ENCODE measurements around the gene SETDB2.

The SETDB2 gene

DNA sequence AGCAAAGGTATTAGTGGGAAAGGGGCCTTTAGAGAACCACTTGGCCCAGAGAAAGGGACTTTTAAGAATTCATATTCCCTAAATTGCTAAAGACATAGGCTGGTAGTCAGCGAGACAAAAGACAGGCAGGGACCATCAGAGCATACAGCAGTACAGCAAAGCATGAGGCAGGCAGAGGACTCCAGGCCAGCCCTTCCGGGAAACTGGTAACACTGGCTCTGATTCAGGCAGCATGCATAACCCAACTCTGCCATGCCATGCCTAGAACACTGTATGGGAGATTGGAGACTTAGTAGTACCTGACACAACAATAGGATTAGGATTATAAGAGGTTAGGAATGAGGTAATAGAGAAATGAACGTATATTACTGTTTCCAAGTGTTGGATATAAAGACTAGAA is 35.1 kb upstream of the SETDB2 start:
- no peak overlapping the region for H3K4me3 Mint-ChIP-seq
- TF ChIP-seq, protein P1, sequence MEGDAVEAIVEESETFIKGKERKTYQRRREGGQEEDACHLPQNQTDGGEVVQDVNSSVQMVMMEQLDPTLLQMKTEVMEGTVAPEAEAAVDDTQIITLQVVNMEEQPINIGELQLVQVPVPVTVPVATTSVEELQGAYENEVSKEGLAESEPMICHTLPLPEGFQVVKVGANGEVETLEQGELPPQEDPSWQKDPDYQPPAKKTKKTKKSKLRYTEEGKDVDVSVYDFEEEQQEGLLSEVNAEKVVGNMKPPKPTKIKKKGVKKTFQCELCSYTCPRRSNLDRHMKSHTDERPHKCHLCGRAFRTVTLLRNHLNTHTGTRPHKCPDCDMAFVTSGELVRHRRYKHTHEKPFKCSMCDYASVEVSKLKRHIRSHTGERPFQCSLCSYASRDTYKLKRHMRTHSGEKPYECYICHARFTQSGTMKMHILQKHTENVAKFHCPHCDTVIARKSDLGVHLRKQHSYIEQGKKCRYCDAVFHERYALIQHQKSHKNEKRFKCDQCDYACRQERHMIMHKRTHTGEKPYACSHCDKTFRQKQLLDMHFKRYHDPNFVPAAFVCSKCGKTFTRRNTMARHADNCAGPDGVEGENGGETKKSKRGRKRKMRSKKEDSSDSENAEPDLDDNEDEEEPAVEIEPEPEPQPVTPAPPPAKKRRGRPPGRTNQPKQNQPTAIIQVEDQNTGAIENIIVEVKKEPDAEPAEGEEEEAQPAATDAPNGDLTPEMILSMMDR (IDR thresholded peaks at IDR 0.05), result no peak
- H3K36me3 Mint-ChIP-seq (ENCODE audit: low read depth), result peaks cover 25% of the 10 kb centered on the region
- H3K4me1 Mint-ChIP-seq, result no peaks in the 10 kb centered on the region
- no peak for DNase-seq
- peak overlapping the region; percentile 9 for H3K27ac Mint-ChIP-seq
- H3K9me3 Mint-ChIP-seq, result peaks cover 26% of the 10 kb centered on the region
- H3K27me3 Mint-ChIP-seq (ENCODE audit: low read depth, poor library complexity), result no peaks in the 10 kb centered on the region

DNA sequence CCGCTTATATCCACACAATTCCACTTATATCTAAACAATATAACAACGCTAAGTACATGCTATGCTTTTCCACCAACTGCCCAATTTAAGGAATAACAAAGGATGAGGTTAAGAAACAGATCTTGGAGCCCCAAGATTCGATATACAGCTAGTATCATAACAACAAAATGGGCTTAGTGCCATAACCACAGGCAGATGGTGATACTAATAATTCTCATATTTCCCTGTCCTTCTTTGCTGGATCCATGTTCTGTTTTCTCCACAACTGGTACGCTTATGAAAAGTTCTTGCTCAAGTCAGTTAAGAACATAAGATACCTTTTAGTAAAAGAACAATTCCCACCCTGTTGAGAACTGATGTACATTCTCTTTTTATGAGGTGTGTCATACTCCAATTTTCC is 34.1 kb upstream of the SETDB2 start:
- TF ChIP-seq, protein P1 (IDR thresholded peaks at IDR 0.05), result no peak
- Mint-ChIP-seq H3K36me3 (ENCODE audit: low read depth) (peaks cover 15% of the 10 kb centered on the region), H3K27me3 (ENCODE audit: low read depth, poor library complexity) (no peaks in the 10 kb centered on the region), H3K9me3 (peaks cover 16% of the 10 kb centered on the region), H3K27ac (no peak overlapping the region), H3K4me1 (no peaks in the 10 kb centered on the region), H3K4me3 (no peak overlapping the region)
- no peak for DNase-seq

DNA sequence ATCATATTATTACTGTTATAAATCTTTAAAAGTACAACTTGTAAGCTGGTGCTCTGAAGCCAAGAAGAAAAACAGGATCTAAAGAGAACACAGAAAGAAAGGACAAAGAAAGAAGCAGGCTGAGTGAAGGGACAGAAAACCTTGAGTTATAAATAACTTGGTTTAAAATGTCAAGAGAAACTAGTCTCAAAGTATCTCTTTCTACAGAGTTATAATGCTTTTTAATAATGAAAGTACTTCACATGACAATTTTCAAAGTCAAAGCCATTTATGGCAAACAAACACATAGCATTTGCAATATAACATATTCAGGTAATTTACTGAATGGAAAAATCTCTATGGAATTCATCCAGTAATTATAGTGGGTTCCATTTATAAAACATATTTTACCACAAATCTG is 33.6 kb upstream of the SETDB2 start:
- no peaks in the 10 kb centered on the region for H3K27me3 Mint-ChIP-seq (ENCODE audit: low read depth, poor library complexity)
- no peak overlapping the region for H3K27ac Mint-ChIP-seq
- no peak overlapping the region for H3K4me3 Mint-ChIP-seq
- DNase-seq, result no peak
- TF ChIP-seq, protein P1 (IDR thresholded peaks at IDR 0.05), result no peak
- H3K9me3 Mint-ChIP-seq, result peaks cover 11% of the 10 kb centered on the region
- H3K36me3 Mint-ChIP-seq (ENCODE audit: low read depth), result peaks cover 11% of the 10 kb centered on the region
- H3K4me1 Mint-ChIP-seq, result no peaks in the 10 kb centered on the region

DNA sequence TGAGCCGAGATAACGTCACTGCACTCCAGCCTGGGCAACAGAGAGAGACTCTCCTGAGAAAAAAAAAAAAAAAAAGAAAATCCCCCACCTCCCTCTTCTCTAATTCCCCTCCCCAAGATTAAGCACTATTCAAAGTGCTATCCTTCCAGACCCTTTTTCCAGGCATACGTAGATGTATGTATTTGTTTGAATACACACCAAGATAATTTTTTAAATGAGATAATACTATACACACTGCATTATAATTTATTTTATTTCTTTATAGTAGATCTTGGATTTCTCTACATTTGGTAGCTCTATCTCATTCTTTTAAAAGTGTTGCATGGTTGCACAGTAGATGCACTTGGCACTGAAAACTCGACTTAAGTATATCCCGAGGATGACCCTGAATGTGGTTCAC is 32.7 kb upstream of the SETDB2 start:
- TF ChIP-seq, protein P1 (IDR thresholded peaks at IDR 0.05), result no peak
- no peaks in the 10 kb centered on the region for H3K27me3 Mint-ChIP-seq (ENCODE audit: low read depth, poor library complexity)

DNA sequence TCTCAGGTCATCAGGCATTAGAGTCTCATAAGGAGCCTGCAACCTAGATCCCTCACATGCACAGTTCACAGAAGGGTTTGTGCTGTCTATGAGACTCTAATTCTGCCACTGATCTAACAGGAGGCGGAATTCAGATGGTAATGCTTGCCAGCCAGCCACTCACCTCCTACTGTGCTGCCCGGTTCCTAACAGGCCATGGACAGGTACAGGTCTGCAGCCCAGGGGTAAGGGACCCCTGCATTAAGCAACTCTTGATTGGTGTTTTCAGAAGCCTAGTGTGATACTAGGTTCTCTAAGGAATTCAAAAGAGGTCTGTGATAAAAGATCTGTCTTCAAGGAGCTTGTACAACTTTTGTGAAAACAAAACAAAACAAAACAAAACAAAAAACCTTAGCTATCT is 31.3 kb upstream of the SETDB2 start:
- no peak overlapping the region for H3K27ac Mint-ChIP-seq
- no peak overlapping the region for H3K4me3 Mint-ChIP-seq
- H3K36me3 Mint-ChIP-seq (ENCODE audit: low read depth), result no peaks in the 10 kb centered on the region
- no peak for DNase-seq
- no peaks in the 10 kb centered on the region for H3K9me3 Mint-ChIP-seq
- TF ChIP-seq, protein P1 (IDR thresholded peaks at IDR 0.05), result no peak
- H3K4me1 Mint-ChIP-seq, result no peaks in the 10 kb centered on the region
- no peaks in the 10 kb centered on the region for H3K27me3 Mint-ChIP-seq (ENCODE audit: low read depth, poor library complexity)

More for the DNA sequence above, 32.7 kb upstream of the SETDB2 start:
- Mint-ChIP-seq H3K4me3 (no peak overlapping the region), H3K27ac (no peak overlapping the region), H3K36me3 (ENCODE audit: low read depth) (peaks cover 5% of the 10 kb centered on the region), H3K4me1 (no peaks in the 10 kb centered on the region), H3K9me3 (peaks cover 5% of the 10 kb centered on the region)
- DNase-seq, result no peak

DNA sequence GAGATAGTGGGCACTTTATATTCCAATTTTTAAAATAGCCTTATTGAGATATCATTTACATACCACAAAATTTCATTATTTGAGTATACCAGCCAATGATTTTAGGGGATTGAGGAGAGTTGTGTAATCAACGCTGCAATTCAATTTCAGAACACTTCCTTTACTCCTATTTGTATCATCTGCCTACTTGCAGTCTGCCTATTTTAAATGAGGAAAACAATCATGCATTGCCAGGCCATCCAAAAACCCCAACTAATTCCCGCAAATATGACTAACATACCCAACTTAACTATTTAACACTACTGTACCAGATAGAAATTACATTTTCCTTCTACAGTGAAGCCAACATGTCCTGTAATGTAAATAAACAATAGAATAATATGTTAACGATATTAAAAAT is 26.9 kb upstream of the SETDB2 start:
- Mint-ChIP-seq H3K27ac (no peak overlapping the region), H3K27me3 (ENCODE audit: low read depth, poor library complexity) (no peaks in the 10 kb centered on the region), H3K4me1 (peaks cover 32% of the 10 kb centered on the region), H3K4me3 (no peak overlapping the region), H3K36me3 (ENCODE audit: low read depth) (no peaks in the 10 kb centered on the region), H3K9me3 (no peaks in the 10 kb centered on the region)
- no peak for DNase-seq
- TF ChIP-seq, protein P1 (IDR thresholded peaks at IDR 0.05), result no peak

All from nephron progenitor cell (in vitro differentiated cells).